Measurements from ENCODE around the gene BSDC1.

DNA sequence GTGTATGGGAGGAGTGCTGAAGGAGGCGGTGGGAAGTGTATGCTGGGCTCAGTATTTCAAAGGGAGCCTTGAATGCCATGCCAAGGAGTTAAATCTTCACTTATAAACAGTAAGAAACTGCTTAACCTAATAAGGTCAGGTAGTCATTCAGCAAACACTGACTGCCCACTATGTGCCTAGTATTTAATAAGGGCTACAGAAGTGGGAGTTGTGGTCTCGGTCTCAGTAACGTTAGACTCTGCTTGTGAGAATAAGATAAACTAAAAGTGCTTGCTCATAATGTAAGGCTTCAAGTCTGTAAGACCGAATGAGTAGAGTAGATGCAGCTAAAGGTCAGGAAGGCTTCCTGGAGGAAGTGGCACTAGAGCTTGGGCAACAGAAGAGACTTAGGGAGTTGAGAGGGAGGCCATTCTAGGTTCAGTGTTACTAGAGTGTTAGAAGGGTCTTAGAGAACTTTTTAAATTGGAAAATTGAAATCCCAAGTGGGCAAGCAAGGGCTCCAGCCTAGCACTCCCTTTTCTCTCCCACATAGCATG, 64.2 kb downstream of the BSDC1 start:
- TF ChIP-seq FOXA1 (IDR thresholded peaks at IDR 0.05) = no peak
- TF ChIP-seq HDGF (IDR thresholded peaks at IDR 0.05; ENCODE audit: borderline replicate concordance) = no peak
- TF ChIP-seq SUZ12 (IDR thresholded peaks at IDR 0.05) = no peak
- no peak for TF ChIP-seq ELF4 (IDR thresholded peaks at IDR 0.05)
- no peak for TF ChIP-seq ZNF384 (IDR thresholded peaks at IDR 0.05)
- TF ChIP-seq NFRKB (IDR thresholded peaks at IDR 0.05) = no peak
- TF ChIP-seq ARNT (IDR thresholded peaks at IDR 0.05) = no peak

Measured in HEK293T (cell line).